K562 (cell line): ENCODE measurements around the gene PITHD1. TPM values are rescaled to one million over a fixed set of nuclear protein-coding genes. Genes with fewer than 3 reads are reported as not detected.

ENCODE experiments used
- CBFA2T3 ChIP-seq: fragments of 450-650 bp; IDR thresholded peaks from 2 replicates; pipeline ENCODE4 v1.6.1; 2017
- CHD1 ChIP-seq: fragments of 200-600 bp; sonication (generic); IDR thresholded peaks from one replicate; pipeline ENCODE4 v1.6.1; 2012; ENCODE audit warnings: mild to moderate bottlenecking, moderate library complexity, low read length, inconsistent platforms
- ETS1 ChIP-seq: conservative IDR thresholded peaks from 2 replicates; pipeline ENCODE4 v1.6.1; 2011; ENCODE audit warnings: low read depth, mild to moderate bottlenecking, low read length; ENCODE audit not compliant: control insufficient read depth
- GABPA ChIP-seq: fragments of 200-800 bp; sonication (Bioruptor generic); conservative IDR thresholded peaks from 2 replicates; pipeline ENCODE4 v1.6.1; 2016; ENCODE audit warnings: low read depth, missing genetic modification characterization, missing compliant biosample characterization
- MCM2 ChIP-seq: fragments of 450-650 bp; IDR thresholded peaks from 2 replicates; pipeline ENCODE4 v1.6.1; 2017; ENCODE audit warnings: low read depth, mild to moderate bottlenecking
- RAD51 ChIP-seq: fragments of 450-650 bp; IDR thresholded peaks from 2 replicates; pipeline ENCODE4 v1.7.1; 2016; ENCODE audit warnings: low read depth, mild to moderate bottlenecking, borderline replicate concordance
- SIRT6 ChIP-seq: IDR thresholded peaks from one replicate; pipeline ENCODE4 v1.6.1; 2012; ENCODE audit warnings: low read depth, mild to moderate bottlenecking, control low read depth, inconsistent platforms, low read length, moderate library complexity
- ZBED1 ChIP-seq: IDR thresholded peaks from 2 replicates; pipeline ENCODE4 v1.6.1; 2014
- ZBTB40 ChIP-seq, 2 experiments: fragments of 450-650 bp in 1 of 2; sonication (generic) in 1 of 2; formaldehyde crosslinking in 1 of 2; IDR thresholded peaks; 2 replicates each; pipeline versions ENCODE4 v1.7.1 to v1.9.0; 2016 to 2022; ENCODE audit warnings: inconsistent platforms in 1 of 2, mild to moderate bottlenecking in 1 of 2, missing genetic modification reagents in 1 of 2
- ZC3H4 ChIP-seq: sonication (generic); formaldehyde crosslinking; IDR thresholded peaks from 2 replicates; pipeline ENCODE4 v1.9.0; 2021; ENCODE audit warnings: missing genetic modification reagents, borderline replicate concordance
- ZNF699 ChIP-seq: fragments of 250-450 bp; sonication (Bioruptor Pico); IDR thresholded peaks from 2 replicates; pipeline ENCODE4 v1.8.0; 2021; ENCODE audit warnings: mild to moderate bottlenecking, moderate library complexity; ENCODE audit not compliant: insufficient replicate concordance
- polyA plus RNA-seq, 8 experiments: library from polyadenylated mRNA; depleted of rRNA in 4 of 8; stranded (reverse) in 5 of 8; unstranded in 3 of 8; fragments of >200 nt; fragmentation: Nextera tagmentation in 2 of 8; fragmentation: Illumina TruSeq in 1 of 8; extraction: Ambion mirVana in 2 of 8; extraction: Trizol in 1 of 8; gene quantifications; 2 replicates each; pipeline versions ENCODE4 v1.2.1 to v1.2.3, GENCODE V29; 2011 to 2014; ENCODE audit warnings: inconsistent platforms in 1 of 8, missing spikeins in 1 of 8
- total RNA-seq, 7 experiments: library from RNA; depleted of rRNA in 6 of 7; stranded (reverse); fragments of >200 nt in 6 of 7; fragmentation: Illumina TruSeq in 2 of 7; extraction: Trizol in 2 of 7; gene quantifications; 2 replicates each; pipeline versions ENCODE4 v1.2.1 to v1.2.3, GENCODE V29; 2011 to 2021; ENCODE audit warnings: low replicate concordance in 1 of 7
- TF ChIP-seq, protein P1 (sequence below), 2 experiments: IDR thresholded peaks; 2 replicates each; pipeline ENCODE4 v1.6.1; 2012; ENCODE audit warnings: improper control_type of control experiment in 2 of 2, low read depth in 2 of 2, low read length in 2 of 2, borderline replicate concordance in 1 of 2

PITHD1 gene
- total and polyA plus RNA-seq, 9 of the 15 experiments (the other 6 are each of a cell fraction or from before 2014, with no cell fraction given) = 46.5 to 175 (median 149) TPM

DNA sequence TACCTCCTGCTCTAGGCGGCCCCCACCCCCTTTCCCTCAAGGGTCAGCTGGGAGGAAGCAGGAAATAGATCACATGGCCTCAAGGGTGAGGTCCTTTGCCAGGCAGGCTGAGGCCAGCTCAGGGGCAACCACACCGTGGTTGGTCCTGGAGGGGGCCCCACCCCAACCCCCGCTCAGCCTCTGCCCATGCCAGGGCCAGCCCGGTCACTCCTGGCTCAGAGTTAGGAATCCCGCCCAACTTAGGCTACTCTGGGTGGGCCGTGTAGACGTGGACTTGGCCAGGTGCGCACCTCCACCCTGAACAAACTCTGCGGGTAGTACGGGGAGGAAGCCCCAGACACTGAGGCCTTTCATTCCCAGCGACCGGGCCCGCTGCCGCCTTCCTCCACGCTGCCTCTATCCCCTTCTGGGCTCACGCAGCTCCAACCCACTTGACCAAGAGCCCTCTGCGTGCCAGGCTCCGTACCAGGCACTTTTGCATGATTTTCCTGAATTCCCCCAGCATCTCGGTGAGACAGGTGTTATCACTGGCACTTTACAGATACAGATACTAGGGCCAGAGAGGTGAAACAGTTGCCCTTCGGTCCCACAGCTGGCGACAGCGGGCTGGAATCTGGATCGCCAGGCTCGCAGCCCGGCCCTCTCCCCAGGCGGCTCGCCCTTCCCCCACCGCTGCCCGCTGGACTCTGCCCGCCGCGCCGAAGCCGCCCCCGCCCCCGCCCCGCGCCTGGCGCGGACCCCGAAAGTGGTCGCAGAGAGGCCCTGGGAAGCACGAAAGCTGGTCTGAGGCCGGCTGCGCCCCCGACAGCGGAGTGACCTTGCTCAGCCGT, 21.6 kb downstream of the PITHD1 start (continued):
- TF ChIP-seq, protein P1, sequence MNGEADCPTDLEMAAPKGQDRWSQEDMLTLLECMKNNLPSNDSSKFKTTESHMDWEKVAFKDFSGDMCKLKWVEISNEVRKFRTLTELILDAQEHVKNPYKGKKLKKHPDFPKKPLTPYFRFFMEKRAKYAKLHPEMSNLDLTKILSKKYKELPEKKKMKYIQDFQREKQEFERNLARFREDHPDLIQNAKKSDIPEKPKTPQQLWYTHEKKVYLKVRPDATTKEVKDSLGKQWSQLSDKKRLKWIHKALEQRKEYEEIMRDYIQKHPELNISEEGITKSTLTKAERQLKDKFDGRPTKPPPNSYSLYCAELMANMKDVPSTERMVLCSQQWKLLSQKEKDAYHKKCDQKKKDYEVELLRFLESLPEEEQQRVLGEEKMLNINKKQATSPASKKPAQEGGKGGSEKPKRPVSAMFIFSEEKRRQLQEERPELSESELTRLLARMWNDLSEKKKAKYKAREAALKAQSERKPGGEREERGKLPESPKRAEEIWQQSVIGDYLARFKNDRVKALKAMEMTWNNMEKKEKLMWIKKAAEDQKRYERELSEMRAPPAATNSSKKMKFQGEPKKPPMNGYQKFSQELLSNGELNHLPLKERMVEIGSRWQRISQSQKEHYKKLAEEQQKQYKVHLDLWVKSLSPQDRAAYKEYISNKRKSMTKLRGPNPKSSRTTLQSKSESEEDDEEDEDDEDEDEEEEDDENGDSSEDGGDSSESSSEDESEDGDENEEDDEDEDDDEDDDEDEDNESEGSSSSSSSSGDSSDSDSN (IDR thresholded peaks at IDR 0.05; ENCODE audit: borderline replicate concordance in 1 of 2, low read depth in 2 of 2, low read length in 2 of 2) = 0 out of 4 replicates have a peak, but pooled peaks of 1 of the 2 experiments have one; percentile 4
- no peak for TF ChIP-seq ZBED1
- 0 out of 2 replicates have a peak, but pooled peaks have one; percentile 24 for TF ChIP-seq ZC3H4 (CRISPR knock-in tag)
- peak; percentile 86 for TF ChIP-seq CHD1
- TF ChIP-seq ZBTB40 (IDR thresholded peaks at IDR 0.05) = no peak
- TF ChIP-seq ZBTB40 (CRISPR knock-in tag; IDR thresholded peaks at IDR 0.05) = no peak
- peak; percentile 51 for TF ChIP-seq GABPA (tag)
- TF ChIP-seq ETS1 = peak; percentile 74
- TF ChIP-seq CBFA2T3 = peak; percentile 10; the same call in 1 of the 2 replicates
- TF ChIP-seq ZNF699 (CRISPR knock-in tag) = no peak
- TF ChIP-seq SIRT6 = no peak
- no peak for TF ChIP-seq MCM2
- peak; percentile 86 for TF ChIP-seq RAD51
